ENCODE results near the gene C1QTNF3.
A peak's percentile ranks its signal among the peaks of the same experiment; 100 is the strongest.

The C1QTNF3 gene

DNA sequence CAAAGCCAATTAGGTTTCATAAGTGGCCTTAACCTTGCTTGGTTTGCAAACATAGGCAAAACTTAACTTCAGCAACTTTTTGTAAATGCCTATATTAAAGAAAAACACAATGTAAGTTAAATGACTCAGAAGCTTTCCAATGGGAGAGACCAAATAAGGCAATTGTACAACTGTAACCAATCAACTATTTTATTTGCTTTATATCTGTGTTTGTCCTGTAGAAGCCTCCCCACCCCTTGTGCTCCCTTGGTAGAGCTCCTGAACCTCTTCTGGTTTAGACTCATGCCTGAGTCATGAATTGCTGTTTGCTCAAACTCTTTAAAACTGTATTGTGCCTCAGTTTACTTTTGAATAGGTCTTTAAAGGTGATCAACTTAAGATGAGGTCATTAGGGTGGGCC is 3.0 kb upstream of the C1QTNF3 start:
- TF ChIP-seq, protein P1, sequence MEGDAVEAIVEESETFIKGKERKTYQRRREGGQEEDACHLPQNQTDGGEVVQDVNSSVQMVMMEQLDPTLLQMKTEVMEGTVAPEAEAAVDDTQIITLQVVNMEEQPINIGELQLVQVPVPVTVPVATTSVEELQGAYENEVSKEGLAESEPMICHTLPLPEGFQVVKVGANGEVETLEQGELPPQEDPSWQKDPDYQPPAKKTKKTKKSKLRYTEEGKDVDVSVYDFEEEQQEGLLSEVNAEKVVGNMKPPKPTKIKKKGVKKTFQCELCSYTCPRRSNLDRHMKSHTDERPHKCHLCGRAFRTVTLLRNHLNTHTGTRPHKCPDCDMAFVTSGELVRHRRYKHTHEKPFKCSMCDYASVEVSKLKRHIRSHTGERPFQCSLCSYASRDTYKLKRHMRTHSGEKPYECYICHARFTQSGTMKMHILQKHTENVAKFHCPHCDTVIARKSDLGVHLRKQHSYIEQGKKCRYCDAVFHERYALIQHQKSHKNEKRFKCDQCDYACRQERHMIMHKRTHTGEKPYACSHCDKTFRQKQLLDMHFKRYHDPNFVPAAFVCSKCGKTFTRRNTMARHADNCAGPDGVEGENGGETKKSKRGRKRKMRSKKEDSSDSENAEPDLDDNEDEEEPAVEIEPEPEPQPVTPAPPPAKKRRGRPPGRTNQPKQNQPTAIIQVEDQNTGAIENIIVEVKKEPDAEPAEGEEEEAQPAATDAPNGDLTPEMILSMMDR (IDR thresholded peaks at IDR 0.05; ENCODE audit: low read depth, low read length) = no peak
- peak in 1 of 2 donors; percentile 89 for DNase-seq (ENCODE audit: low read depth in 2 of 2)
- H3K4me3 ChIP-seq (replicated peaks in 1 of 2; ENCODE audit: low read depth in 2 of 2, low read length in 2 of 2) = no peak overlapping the region

DNA sequence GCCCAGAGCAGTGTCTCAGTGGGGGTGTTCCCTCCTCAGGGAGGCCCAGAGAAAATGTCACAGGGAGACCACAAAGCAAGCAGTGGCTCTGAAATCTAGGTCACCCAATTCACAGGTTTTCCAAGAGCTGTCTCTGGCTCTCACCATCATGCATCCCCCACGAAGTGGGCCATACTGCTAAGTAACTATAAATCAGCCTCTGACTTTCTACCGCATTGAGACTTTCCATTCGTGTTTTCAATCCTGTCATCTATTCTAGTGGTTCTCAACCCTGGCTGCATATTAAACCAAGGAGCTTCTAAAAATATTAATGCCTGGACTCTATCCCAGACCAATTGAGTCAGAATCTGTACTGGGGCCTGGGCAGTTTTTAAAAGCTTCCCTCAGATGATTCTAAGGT is 2.0 kb upstream of the C1QTNF3 start:
- peak in 1 of 2 donors; percentile 17 for DNase-seq (ENCODE audit: low read depth in 2 of 2)
- no peak overlapping the region for H3K4me3 ChIP-seq (replicated peaks in 1 of 2; ENCODE audit: low read depth in 2 of 2, low read length in 2 of 2)
- TF ChIP-seq, protein P1 (IDR thresholded peaks at IDR 0.05; ENCODE audit: low read depth, low read length) = no peak

DNA sequence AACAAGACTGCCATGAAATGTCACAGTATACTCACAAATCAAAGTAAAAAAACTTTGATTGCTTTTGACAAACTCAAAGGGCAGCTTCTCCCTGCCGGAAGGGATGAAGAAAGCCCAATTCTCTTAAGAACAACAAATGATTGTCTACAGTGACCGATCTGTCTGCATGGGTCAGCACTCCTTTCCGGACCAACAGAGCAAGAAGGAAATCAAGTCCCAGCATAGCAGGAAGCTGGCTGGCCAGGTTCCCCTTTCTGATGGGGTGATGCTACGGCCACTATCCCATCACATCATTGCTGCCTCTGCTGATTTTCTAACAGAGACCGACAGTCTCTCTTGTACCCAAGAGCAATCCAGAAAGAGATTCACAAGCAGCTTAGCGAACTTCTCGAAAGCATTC is 692 bp downstream of the C1QTNF3 start:
- DNase-seq (ENCODE audit: low read depth in 2 of 2) = no peak
- no peak overlapping the region for H3K4me3 ChIP-seq (replicated peaks in 1 of 2; ENCODE audit: low read depth in 2 of 2, low read length in 2 of 2)
- TF ChIP-seq, protein P1 (IDR thresholded peaks at IDR 0.05; ENCODE audit: low read depth, low read length) = no peak

- TF ChIP-seq, protein P1 (IDR thresholded peaks at IDR 0.05; ENCODE audit: low read depth, low read length) = no peak
- no peak for DNase-seq (ENCODE audit: low read depth in 2 of 2)
- no peak overlapping the region for H3K4me3 ChIP-seq (replicated peaks in 1 of 2; ENCODE audit: low read depth in 2 of 2, low read length in 2 of 2)
These were observed 1.6 kb downstream of the C1QTNF3 start for GRCh38 chr5:34041247-34041972.

DNA sequence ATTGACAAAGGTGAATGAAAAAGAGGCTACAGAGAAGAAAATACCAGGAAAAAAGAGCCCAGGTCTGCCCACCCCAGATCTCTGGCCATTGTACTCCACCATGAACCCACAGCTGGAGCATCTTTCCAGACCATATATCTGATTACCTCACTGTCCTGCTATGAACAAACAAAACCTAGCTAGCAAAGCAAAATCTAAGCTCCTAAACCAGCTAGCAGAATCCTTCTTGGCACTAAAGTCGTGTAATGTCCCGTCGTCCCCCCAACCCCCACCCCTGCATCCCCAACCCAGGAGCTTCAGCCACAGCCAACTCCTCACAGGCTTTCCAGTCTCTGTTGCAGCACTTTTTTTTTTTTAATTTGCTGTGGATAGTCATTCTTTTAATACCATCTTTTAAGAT is 2.5 kb downstream of the C1QTNF3 start:
- no peak overlapping the region for H3K4me3 ChIP-seq (replicated peaks in 1 of 2; ENCODE audit: low read depth in 2 of 2, low read length in 2 of 2)
- DNase-seq (ENCODE audit: low read depth in 2 of 2) = no peak
- TF ChIP-seq, protein P1 (IDR thresholded peaks at IDR 0.05; ENCODE audit: low read depth, low read length) = no peak

- H3K4me3 ChIP-seq (replicated peaks in 1 of 2; ENCODE audit: low read depth in 2 of 2, low read length in 2 of 2) = no peak overlapping the region
- TF ChIP-seq, protein P1 (IDR thresholded peaks at IDR 0.05; ENCODE audit: low read depth, low read length) = no peak
- no peak for DNase-seq (ENCODE audit: low read depth in 2 of 2)
These were observed 3.4 kb downstream of the C1QTNF3 start for GRCh38 chr5:34039398-34040157.
